Astrocyte (in vitro differentiated cells and primary cell): Measurements from ENCODE around the gene SKIL. TPM values are rescaled to one million over a fixed set of nuclear protein-coding genes. Genes with fewer than 3 reads are reported as not detected.

Experiments used
- DNase-seq: peaks from one replicate; pipeline ENCODE4 v3.0.0-alpha.2; 2010; ENCODE audit warnings: low read depth
- FAIRE-seq: peaks from 2 replicates; lab custom pipeline; 2011; peaks lifted over from hg19 to GRCh38; lab: Jason Lieb, UNC
- H2AFZ ChIP-seq: 2 replicates; pipeline ENCODE4 v1.6.0; 2012; ENCODE audit warnings: low read depth, low read length, inconsistent platforms
- H3K27ac ChIP-seq: 2 replicates; pipeline ENCODE4 v1.5.1; 2011; ENCODE audit warnings: low read depth, low read length, inconsistent platforms
- H3K27me3 ChIP-seq: 2 replicates; pipeline ENCODE4 v1.6.0; 2011; ENCODE audit warnings: low read length, inconsistent platforms; ENCODE audit not compliant: insufficient read depth
- H3K36me3 ChIP-seq: 2 replicates; pipeline ENCODE4 v1.5.1; 2011; ENCODE audit warnings: low read length, inconsistent platforms; ENCODE audit not compliant: insufficient read depth
- H3K4me1 ChIP-seq: 2 replicates; pipeline ENCODE4 v1.5.1; 2011; ENCODE audit warnings: low read length, inconsistent platforms; ENCODE audit not compliant: insufficient read depth
- H3K4me2 ChIP-seq: 2 replicates; pipeline ENCODE4 v1.6.0; 2012; ENCODE audit warnings: low read length, inconsistent platforms
- H3K4me3 ChIP-seq: 2 replicates; pipeline ENCODE4 v1.5.1; 2011; ENCODE audit warnings: low read depth, mild to moderate bottlenecking, low read length, inconsistent platforms; ENCODE audit not compliant: insufficient read depth
- H3K79me2 ChIP-seq: 2 replicates; pipeline ENCODE4 v1.6.0; 2012; ENCODE audit warnings: mild to moderate bottlenecking, low read length, inconsistent platforms; ENCODE audit not compliant: insufficient read depth
- H3K9ac ChIP-seq: 2 replicates; pipeline ENCODE4 v1.6.0; 2012; ENCODE audit warnings: mild to moderate bottlenecking, low read length, inconsistent platforms
- H3K9me3 ChIP-seq: 2 replicates; pipeline ENCODE4 v1.5.1; 2012; ENCODE audit warnings: low read depth, mild to moderate bottlenecking, low read length, inconsistent platforms; ENCODE audit not compliant: insufficient read depth
- H4K20me1 ChIP-seq: 2 replicates; pipeline ENCODE4 v1.6.0; 2012; ENCODE audit warnings: low read length, inconsistent platforms; ENCODE audit not compliant: insufficient read depth
- H3K27ac Mint-ChIP-seq: one replicate; pipeline ENCODE4 v1.8.0; 2021; ENCODE audit warnings: mild to moderate bottlenecking, mixed read lengths; ENCODE audit not compliant: unreplicated experiment
- H3K27me3 Mint-ChIP-seq: one replicate; pipeline ENCODE4 v1.8.0; 2021; ENCODE audit warnings: low read depth, mixed read lengths; ENCODE audit not compliant: unreplicated experiment
- H3K36me3 Mint-ChIP-seq: one replicate; pipeline ENCODE4 v1.8.0; 2021; ENCODE audit warnings: low read depth, mixed read lengths; ENCODE audit not compliant: unreplicated experiment
- H3K4me1 Mint-ChIP-seq: one replicate; pipeline ENCODE4 v1.8.0; 2021; ENCODE audit warnings: low read depth, mixed read lengths; ENCODE audit not compliant: unreplicated experiment
- H3K4me3 Mint-ChIP-seq: one replicate; pipeline ENCODE4 v1.8.0; 2021; ENCODE audit warnings: mild to moderate bottlenecking, moderate library complexity, mixed read lengths; ENCODE audit not compliant: unreplicated experiment
- H3K9me3 Mint-ChIP-seq: one replicate; pipeline ENCODE4 v1.8.0; 2021; ENCODE audit warnings: mild to moderate bottlenecking, mixed read lengths; ENCODE audit not compliant: unreplicated experiment
- EZH2 ChIP-seq: IDR thresholded peaks from 2 replicates; pipeline ENCODE4 v1.6.1; 2012; ENCODE audit warnings: mild to moderate bottlenecking, low read length, inconsistent platforms; ENCODE audit not compliant: insufficient read depth
- total RNA-seq: library from RNA; stranded (reverse); gene quantifications from 2 replicates; pipeline ENCODE4 v1.2.1, GENCODE V29; 2021
- TF ChIP-seq, protein P1 (sequence below): IDR thresholded peaks from 2 replicates; pipeline ENCODE4 v1.5.1; 2011; ENCODE audit warnings: low read depth, mild to moderate bottlenecking, inconsistent platforms, low read length, moderate library complexity; ENCODE audit not compliant: insufficient read depth

The SKIL gene
- total RNA-seq, 1 donor from 2014 or later: 156 TPM

DNA sequence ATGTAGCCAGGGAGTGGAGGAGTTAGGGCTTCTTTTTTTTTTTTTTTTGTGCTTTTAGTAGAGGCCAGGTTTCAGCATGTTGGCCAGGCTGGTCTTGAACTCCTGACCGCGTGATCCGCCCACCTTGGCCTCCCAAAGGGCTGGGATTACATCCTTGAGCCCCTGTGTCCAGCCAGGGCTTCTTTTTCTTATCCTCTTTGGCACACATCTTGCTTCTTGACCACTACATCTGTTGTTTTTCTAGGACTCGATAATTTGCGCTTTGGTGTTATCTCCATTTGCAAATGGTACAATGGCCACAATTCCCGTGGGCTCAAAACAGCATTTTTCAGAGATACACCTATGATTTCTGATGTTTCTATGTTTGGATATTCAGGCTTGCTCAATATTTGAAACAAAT, 4.2 kb downstream of the SKIL start:
- H3K4me1 ChIP-seq: peaks cover 34% of the 10 kb centered on the region
- peak overlapping the region; percentile 49 for H3K4me3 ChIP-seq
- Mint-ChIP-seq H3K36me3 (peaks cover 22% of the 10 kb centered on the region), H3K27ac (no peak overlapping the region), H3K4me3 (peak overlapping the region; percentile 93), H3K4me1 (peaks cover 29% of the 10 kb centered on the region), H3K27me3 (no peaks in the 10 kb centered on the region), H3K9me3 (no peaks in the 10 kb centered on the region)
- peaks cover 80% of the 10 kb centered on the region for H4K20me1 ChIP-seq
- H3K27ac ChIP-seq: no peak overlapping the region
- H3K36me3 ChIP-seq: peaks cover 38% of the 10 kb centered on the region
- no peak overlapping the region for H2AFZ ChIP-seq
- DNase-seq (no peak), FAIRE-seq (no peak)
- TF ChIP-seq, protein P1, sequence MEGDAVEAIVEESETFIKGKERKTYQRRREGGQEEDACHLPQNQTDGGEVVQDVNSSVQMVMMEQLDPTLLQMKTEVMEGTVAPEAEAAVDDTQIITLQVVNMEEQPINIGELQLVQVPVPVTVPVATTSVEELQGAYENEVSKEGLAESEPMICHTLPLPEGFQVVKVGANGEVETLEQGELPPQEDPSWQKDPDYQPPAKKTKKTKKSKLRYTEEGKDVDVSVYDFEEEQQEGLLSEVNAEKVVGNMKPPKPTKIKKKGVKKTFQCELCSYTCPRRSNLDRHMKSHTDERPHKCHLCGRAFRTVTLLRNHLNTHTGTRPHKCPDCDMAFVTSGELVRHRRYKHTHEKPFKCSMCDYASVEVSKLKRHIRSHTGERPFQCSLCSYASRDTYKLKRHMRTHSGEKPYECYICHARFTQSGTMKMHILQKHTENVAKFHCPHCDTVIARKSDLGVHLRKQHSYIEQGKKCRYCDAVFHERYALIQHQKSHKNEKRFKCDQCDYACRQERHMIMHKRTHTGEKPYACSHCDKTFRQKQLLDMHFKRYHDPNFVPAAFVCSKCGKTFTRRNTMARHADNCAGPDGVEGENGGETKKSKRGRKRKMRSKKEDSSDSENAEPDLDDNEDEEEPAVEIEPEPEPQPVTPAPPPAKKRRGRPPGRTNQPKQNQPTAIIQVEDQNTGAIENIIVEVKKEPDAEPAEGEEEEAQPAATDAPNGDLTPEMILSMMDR: no peak
- TF ChIP-seq EZH2: no peak
- H3K27me3 ChIP-seq: no peaks in the 10 kb centered on the region
- H3K79me2 ChIP-seq: peaks cover 91% of the 10 kb centered on the region
- peak overlapping the region; percentile 94 for H3K4me2 ChIP-seq
- H3K9me3 ChIP-seq: peaks cover 3% of the 10 kb centered on the region
- H3K9ac ChIP-seq: no peak overlapping the region

DNA sequence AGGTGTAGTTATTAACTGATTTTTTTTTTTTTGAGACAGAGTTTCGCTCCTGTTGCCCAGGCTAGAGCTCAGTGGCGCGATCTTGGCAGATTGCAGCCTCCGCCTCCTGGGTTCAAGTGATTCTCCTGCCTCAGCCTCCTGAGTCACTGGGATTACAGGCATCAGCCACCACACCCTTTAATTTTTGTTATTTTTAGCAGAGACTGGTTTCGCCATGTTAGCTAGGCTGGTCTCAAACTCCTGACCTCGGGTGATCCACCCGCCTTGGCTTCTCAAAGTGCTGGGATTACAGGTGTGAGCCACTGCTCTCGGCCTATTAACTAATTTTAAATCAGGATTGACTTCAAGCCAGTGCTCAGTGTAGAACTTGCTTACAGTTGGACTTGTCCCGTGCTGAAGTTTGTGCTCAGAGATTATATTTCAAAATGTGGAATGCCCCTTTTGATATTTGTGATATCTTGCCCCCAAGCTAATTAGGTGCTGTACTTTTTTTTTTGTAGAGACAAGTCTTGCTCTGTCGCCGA, 6.0 kb downstream of the SKIL start:
- peaks cover 3% of the 10 kb centered on the region for H3K9me3 ChIP-seq
- Mint-ChIP-seq H3K27me3 (no peaks in the 10 kb centered on the region), H3K36me3 (peaks cover 22% of the 10 kb centered on the region), H3K4me1 (peaks cover 29% of the 10 kb centered on the region), H3K27ac (no peak overlapping the region), H3K4me3 (peak overlapping the region; percentile 93), H3K9me3 (no peaks in the 10 kb centered on the region)
- peaks cover 38% of the 10 kb centered on the region for H3K36me3 ChIP-seq
- DNase-seq (no peak), FAIRE-seq (no peak)
- peak overlapping the region; percentile 72 for H3K4me2 ChIP-seq
- no peak for TF ChIP-seq EZH2
- TF ChIP-seq, protein P1: no peak
- no peak overlapping the region for H3K27ac ChIP-seq
- peaks cover 34% of the 10 kb centered on the region for H3K4me1 ChIP-seq
- no peak overlapping the region for H2AFZ ChIP-seq
- peaks cover 100% of the 10 kb centered on the region for H3K79me2 ChIP-seq
- H3K9ac ChIP-seq: no peak overlapping the region
- no peaks in the 10 kb centered on the region for H3K27me3 ChIP-seq
- H4K20me1 ChIP-seq: peaks cover 95% of the 10 kb centered on the region
- no peak overlapping the region for H3K4me3 ChIP-seq

DNA sequence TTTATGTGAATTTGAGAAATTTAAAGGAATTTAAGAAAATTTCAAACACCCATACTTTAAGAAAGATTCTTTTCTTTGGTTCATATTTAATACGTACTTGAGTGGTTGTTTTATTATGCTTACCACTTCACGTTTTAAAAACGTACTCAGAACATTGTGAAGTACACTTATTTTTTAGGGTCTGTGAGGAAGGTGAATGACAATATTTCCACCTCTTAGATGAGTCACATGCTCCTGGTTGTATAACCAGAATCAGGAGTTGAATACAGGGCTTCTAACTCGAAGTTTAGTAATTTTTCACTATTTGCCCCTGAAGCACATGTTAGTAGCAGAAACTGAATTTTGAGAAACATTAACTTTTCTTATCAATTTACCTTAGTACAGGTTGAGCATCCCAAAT, 7.5 kb downstream of the SKIL start:
- Mint-ChIP-seq H3K4me3 (peak overlapping the region; percentile 79), H3K4me1 (peaks cover 33% of the 10 kb centered on the region), H3K27ac (no peak overlapping the region), H3K36me3 (peaks cover 22% of the 10 kb centered on the region), H3K27me3 (no peaks in the 10 kb centered on the region), H3K9me3 (no peaks in the 10 kb centered on the region)
- Histone ChIP-seq H3K9me3 (peaks cover 3% of the 10 kb centered on the region), H3K36me3 (peaks cover 39% of the 10 kb centered on the region), H2AFZ (no peak overlapping the region), H3K79me2 (peaks cover 99% of the 10 kb centered on the region), H3K4me1 (peaks cover 29% of the 10 kb centered on the region), H3K27ac (no peak overlapping the region), H3K27me3 (no peaks in the 10 kb centered on the region), H4K20me1 (peaks cover 96% of the 10 kb centered on the region), H3K4me3 (no peak overlapping the region), H3K9ac (no peak overlapping the region), H3K4me2 (peak overlapping the region; percentile 72)
- FAIRE-seq: peak; percentile 71
- no peak for TF ChIP-seq EZH2
- TF ChIP-seq, protein P1: no peak
- no peak for DNase-seq
